Head of caudate nucleus (tissue), 42 donors: ENCODE data around the gene TGFB1.
"Not testable (repeated sequence)": the region's sequence is repeated elsewhere in the genome, so short reads cannot be mapped to it uniquely, and the experiment has no call there.

Experiments
- DNase-seq, 42 donors: peaks; one replicate each; pipeline versions ENCODE4 v3.0.0 to v3.0.0-alpha.2; 2020 to 2021; ENCODE audit warnings: mixed read lengths in 7 of 42
- intact Hi-C: fragments of 100-400 bp; cut with DNase I; formaldehyde crosslinking; loops from one replicate; pipeline ENCODE4 v1.15.0; 2022

TGFB1 gene

DNA sequence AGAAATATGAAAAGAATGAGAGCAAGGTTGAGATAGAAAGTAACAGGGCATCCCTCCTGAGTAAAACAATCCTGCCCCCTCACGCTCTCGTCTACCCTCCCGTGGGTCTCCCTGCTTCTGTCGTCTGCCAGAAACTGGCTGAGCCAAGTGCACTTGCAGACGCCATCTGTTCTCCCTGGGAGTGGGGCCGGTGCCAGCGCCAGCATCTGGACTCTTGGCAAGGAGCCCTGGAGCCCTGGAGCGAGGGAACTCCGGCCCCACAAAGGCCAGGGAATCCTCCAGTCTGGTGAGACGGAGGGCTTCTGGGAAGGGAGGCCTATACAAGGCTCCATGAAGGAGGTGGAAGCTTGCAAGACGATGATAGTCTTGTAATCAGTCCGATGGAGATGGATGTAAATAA is 20.3 kb upstream of the TGFB1 start:
- intact Hi-C loops, result no loop called here
- peak; percentile 57 to 92 (median 84) for DNase-seq

DNA sequence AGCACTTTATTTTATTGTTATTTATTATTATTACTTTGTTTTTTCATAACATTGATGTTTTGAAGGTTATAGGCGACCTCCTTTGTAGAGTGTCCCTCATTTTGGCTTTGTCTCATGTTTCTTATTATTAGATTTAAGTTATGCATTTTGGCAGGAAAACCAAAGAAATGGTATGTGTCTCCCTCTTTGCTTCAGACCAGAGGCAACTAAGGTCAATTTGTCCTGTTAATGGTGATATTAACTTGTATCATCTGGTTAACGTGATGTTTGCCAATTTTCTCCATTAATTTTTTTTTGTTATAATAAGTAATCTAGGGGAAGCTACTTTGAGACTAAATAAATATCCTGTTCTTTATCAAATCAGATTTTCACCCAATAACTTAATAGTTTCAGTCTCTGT is 18.8 kb upstream of the TGFB1 start:
- intact Hi-C loops, result no loop called here
- no peak for DNase-seq

DNA sequence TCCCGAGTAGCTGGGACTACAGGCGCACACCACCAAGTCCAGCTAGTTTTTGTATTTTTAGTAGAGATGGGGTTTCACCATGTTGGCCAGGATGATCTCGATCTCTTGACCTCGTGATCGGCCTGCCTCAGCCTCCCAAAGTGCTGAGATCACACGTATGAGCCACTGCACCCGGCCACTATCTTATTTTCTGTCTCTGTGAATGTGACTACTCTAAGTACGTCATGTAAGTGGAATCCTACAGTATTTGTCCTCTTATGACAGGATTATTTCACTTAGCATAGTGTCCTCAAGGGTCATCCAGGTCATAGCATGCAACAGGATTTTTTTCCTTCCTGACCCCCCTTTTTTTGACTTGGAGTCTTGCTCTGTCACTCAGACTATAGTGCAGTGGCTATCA is 17.8 kb upstream of the TGFB1 start:
- intact Hi-C loops, result no loop called here
- no peak for DNase-seq

DNA sequence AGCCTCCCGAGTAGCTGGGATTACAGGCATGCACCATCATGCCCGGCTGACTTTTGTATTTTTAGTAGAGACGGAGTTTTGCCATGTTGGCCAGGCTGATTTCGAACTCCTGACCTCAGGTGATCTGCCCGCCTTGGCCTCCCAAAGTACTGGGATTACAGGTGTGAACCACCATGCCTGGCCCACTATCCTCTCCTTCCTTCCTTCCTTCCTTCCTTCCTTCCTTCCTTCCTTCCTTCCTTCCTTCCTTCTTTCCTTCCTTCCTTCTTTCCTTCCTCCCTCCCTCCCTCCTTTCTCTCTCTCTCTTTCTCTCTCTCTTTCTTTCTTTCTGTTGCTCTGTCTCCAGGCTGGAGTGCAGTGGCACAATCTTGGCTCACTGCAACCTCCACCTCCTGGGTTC is 17.4 kb upstream of the TGFB1 start:
- intact Hi-C loops, DNase-seq: not testable (repeated sequence)

DNA sequence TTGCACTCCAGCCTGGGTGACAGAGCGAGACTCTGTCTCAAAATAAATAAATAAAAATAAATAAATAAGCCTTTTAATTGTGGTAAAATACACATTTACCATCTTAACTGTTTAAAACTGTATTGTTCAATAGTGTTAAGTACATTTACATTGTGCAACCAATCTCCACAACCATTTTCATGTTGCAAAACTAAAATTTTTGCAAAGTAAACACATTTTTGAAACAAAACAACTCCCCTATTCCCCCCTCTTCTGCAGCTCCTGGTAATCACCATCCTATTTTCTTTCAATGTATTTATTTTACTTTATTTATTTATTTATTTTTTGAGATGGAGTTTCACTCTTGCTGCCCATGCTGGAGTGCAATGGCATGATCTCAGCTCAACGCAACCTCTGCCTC is 16.0 kb upstream of the TGFB1 start:
- intact Hi-C loops, result no loop called here

DNA sequence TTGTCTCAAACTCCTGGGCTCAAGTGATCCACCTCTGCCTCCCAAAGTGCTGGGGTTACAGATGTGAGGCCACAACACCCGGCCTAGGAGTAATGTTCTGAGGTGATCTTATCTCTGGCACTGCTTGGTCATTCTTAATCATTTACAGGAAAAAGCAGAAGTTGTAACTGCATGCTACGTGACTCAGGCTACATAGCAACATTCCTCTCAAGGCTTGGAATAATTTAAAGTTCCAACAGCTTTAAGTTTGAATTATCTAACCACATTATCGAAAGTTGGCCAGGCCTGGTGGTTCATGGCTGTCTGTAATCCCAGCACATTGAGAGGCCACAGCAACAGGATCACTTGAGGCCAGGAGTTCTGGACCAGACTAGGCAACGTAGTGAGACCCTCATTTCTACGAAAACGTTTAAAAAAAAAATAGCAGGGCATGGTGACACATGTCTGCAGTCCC is 14.2 kb upstream of the TGFB1 start:
- no peak for DNase-seq
- intact Hi-C loops, result no loop called here

More for the DNA sequence above, 16.0 kb upstream of the TGFB1 start:
- DNase-seq, result no peak

DNA sequence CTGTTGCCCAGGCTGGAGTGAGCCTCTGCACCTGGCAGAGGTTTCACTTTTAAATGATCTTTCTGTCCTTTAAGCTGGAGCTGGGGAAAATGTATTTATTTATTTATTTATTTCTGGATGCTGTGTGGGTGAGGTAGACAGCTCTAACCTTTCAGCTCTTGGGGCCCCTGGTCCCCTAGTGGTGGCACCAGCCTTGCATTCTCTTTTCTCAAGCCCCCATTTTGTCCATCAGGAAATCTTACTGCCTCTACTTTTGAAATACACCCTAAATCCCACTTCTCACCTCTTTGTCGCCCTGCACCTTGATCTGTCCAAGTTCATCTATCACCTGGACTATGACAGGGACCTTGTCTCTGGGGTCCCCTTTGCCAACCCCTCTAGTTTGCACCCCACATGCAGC is 12.4 kb upstream of the TGFB1 start:
- DNase-seq, result no peak
- intact Hi-C loops, result no loop called here

DNA sequence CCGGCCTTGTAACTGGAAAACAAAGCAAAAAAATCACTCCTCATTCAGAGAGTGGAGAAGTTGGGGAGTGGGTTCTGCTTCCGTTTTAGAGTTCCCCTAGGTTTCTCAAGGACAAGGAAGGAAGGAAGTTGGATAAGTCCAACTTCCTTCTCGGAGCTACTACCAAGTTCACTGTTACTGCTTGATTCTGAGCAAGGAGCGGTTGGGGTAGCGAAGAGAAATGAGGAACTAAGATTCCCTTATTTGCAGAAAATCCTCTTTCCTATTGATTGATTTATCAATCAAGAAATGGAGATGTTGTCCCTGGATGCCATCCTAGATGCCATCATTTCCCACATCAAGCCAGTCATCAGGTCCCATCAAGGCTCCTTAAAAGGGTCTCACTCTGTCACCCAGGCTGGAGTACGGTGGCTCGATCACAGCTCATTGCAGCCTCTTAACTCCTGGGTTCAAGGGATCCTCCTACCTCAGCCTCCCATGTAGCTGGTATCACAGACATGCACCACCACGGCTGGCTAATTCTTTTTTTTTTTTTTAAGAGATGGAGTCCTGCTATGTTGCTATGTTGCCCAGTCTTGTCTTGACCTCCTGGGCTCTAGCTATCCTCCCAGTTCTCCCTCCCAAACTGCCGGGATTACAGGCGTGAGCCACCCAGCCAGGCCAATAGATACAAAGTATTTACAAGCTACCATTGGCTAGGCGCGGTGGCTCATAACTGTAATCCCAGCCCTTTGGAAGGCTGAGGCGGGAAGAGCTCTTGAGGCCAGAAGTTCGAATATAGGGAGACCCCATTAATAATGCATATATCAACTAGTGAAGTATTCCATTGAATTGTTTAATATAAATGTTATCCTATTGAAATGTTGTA is 11.0 kb upstream of the TGFB1 start:
- peak in 1 of 42 donors; percentile 46 for DNase-seq
- intact Hi-C loops, result loop anchor here (5.0 kb wide), 1 partner anchor 33 kb away; the partner anchor contains the start of genes BCKDHA and EXOSC5

DNA sequence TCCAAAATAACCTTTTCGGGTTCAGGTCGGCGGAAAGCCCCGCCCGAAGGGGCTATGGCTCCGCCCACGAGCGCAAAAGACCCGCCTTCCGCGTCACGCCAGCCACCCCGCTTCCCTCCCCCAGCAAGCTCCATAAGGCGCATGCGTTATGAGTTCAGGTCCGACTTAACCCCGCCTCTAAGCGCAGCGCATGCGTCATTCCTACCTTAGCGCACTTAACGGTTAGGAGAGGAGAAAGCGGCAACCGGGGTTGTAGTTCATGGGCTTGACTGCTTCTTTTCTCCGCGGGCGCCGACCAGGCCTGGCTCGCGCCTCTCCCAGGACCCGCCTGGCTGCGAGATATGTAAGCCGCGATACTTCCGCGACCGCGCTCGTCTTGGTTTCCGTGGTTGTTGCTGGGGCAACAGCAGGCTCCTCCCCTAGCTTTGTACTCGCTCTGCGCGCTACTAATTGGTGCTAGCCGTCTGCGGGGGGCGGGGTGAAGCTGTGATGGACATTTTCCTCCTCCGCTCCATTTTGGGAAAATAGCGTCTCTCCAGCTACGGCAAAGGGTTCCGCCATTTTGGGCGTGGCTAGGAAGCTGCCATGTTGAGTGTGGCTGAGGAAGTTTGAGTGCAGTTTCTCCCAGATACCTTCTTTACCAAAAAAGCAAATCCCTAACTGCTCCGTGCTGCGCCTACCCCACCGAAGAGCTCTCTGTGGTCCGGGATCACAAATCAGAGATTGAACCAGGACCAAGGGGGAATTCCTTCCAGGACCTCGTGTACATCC is 10.2 kb upstream of the TGFB1 start, which contains the start of gene B9D2:
Gene B9D2, minus strand, starts transcription at position 397 of the 771 bp plus-strand sequence. CDS start 630 bp downstream, outside the sequence.
- peak; percentile 95 to 99 (median 98) for DNase-seq

DNA sequence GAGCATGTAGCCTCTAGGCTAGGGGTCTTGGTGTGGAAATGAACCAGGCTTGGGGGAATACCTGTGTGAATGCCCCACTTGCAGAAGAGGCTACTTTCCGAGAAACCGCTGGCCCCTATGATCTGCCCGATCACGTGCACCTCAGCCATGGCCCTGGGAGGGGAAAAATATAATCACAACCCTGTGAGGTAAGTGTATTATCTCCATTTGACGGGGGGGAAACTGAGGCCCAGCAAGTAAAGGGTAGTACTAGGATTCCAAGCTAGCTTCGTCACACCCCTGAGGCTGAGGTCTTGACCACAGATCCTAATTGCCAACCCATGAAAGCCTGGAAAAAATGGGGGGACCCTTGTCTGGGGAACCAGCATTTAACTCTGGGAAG is 9.6 kb upstream of the TGFB1 start:
- no peak for DNase-seq

More for the DNA sequence above, 10.2 kb upstream of the TGFB1 start, which contains the start of gene B9D2:
- intact Hi-C loops, result loop anchor here (5.0 kb wide), 1 partner anchor 33 kb away; the partner anchor contains the start of genes BCKDHA and EXOSC5

DNA sequence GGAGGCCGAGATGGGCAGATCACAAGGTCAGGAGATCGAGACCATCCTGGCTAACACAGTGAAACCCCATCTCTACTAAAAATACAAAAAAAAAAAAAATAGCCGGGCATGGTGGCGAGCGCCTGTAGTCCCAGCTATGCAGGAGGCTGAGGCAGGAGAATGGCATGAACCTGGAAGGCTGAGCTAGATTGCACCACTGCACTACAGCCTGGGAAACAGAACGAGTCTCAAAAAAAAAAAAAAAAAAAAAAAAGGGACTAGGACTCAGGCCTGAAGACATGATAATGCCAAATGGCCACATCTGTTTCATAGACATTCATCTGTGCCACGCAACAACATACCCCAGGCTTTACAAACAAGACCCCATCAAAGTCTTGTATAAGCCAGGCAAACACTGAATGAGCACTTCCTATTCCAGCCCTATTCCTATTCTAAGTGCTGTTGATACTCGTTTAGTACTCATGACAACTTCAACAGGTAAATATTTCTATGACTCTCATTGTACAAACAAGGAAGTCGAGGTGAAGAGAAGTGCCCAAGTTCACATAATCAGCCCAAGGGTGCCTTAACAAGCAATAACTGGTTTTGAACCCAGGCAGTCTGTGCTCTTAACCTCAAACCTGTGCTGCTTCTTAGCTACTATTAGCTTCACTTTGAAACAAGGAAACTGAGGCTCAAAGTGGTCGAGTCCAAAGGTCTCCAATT is 8.6 kb upstream of the TGFB1 start:
- no peak for DNase-seq
- intact Hi-C loops, result loop anchor here (5.0 kb wide), 1 partner anchor 35 kb away; the partner anchor contains the start of genes BCKDHA and EXOSC5

More for the DNA sequence above, 9.6 kb upstream of the TGFB1 start:
- intact Hi-C loops, result loop anchor here (5.0 kb wide), 1 partner anchor 34 kb away; the partner anchor contains the start of genes BCKDHA and EXOSC5

DNA sequence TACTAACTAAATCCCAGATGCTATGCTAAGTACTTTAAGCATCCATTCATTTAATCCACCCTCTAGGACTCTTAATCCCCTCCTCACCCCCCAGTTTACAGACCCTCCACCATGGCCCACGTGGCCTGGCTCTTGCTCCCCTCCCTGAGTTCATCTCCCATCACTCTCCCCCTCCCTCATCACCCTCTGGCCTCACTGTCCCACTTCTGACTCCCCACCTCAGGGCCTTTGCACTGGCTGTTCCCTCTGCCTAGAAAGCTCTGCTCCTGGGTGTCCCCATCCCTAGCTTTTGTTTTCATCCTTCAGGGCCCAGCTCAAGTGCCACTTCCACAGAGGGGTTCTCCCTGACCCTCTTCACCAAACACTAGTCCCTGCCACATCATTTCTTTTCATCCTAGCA is 6.0 kb upstream of the TGFB1 start:
- intact Hi-C loops, result loop anchor here (5.0 kb wide), 1 partner anchor 38 kb away; the partner anchor contains the start of genes BCKDHA and EXOSC5
- DNase-seq, result no peak

DNA sequence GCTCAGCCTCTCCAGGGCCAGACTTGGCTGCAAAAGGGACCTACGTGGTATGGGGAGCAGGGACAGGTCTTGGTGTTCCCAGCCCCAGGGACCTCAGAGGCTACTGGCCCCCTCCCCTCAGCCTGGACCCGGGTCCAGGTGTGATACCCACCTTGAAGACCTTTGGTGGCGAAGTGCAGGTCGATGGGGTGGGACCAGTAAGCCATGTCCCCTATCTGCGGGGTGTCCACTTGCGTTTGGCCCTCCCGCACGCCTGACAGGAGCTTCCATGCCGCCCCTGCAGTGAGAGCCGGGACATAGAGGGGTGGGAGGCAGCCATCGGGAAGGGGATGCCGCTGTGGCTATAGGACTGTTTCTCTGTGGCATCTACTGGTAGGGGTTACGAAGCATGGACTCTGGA is 4.0 kb upstream of the TGFB1 start:
- intact Hi-C loops, result no loop called here
- DNase-seq, result no peak

DNA sequence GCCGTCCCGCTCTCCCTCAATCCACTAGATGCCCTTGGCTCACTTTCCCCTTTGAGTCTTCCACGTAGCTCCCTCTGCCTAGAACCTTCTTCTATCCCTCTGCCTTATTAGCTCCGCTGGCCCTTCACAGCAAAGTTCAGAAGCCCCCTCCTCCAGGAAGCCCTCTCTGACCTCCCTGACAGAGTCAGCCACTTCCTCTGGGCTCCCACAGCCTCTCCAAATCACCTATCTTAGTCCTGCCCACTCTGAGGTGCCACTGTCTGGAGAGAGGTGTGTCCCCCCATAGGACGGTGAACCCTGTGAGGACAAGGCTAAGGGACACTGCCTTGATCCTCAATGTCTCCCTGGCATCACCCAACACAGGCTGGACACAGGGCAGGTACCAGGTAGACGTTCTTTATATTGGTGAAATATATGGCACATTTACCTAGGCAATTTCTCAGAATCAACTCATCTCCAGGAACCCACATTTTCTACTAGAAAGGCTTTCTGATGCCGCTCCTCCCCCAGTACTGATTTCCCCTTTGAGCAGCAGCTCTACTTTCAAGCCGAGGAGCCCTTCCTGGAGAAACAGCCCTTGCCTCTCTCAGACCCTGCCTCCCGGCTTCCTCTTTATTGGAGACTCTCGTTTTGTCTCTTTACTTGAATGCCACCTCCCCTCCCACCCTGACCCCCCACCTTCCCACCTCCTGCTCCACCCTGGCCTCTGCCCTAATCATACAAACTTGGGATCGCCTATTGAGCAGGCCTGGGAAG is 3.4 kb upstream of the TGFB1 start:
- intact Hi-C loops, result no loop called here
- no peak for DNase-seq

DNA sequence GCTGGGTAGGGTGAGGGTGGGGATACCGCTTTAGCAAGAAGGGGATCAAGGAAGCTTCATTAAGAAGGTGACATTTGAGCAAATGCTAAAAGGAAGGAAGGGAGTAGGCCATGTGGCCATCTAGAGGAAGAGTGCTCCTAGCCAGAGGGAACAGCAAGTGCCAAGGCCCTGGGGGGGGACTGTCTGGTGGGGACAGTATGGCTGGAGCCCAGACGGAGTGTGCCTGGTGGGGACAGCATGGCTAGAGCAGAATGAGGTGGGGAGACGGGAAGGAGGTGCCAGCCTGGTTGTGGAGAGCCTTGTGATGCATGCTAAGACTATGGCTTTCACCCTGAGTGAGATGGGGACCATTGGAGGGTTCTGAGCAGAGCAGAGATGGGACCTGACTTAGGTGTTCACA is 2.1 kb upstream of the TGFB1 start:
- intact Hi-C loops, result no loop called here
- no peak for DNase-seq

DNA sequence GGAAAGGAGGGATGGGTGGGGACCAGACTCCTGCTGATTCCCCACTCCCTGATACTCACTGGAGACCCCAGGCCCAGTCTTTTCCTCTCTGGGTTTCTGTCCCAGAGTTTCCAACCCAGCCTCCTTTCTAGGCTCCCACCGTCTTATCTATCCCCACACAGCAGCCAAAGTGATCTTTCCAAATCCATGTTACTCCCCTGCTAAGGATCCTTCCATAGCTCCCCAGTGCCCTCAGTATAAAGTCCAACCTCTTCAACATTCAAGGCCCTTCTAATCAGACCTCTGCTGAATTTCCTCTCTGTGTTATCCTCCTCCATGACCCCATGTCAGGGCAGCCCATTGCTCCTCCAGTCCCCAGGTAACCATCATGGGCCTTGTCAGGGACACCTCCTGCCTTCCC is 1.3 kb upstream of the TGFB1 start:
- intact Hi-C loops, result no loop called here

DNA sequence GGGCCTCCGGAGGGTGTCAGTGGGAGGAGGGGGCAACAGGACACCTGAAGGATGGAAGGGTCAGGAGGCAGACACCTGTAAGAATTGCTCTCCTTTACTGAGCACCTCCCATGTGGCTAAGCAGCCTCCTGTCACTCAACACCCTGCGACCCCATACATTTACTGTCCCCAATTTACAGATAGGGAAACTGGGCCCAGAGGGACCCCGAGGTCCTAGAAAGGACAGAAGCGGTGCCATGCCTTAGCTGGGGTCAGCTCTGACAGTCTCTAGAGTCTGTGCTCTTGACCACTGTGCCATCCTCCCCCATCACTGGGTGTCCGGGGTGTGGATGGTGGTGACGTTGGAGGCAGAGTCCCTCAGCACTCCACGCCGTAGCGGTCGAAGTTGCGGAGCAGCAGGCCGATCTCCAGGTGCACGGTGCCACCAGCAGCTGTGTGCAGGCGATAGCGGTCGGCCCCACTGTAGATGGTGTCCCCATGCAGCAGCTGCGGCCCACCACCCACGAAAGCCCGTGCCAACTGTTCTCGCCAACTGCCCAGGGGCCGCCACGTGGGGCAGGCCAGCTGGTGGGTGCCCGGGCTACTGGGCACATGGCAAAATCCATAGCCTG is 726 bp upstream of the TGFB1 start:
- intact Hi-C loops, result no loop called here
- no peak for DNase-seq

More for the DNA sequence above, 1.3 kb upstream of the TGFB1 start:
- no peak for DNase-seq
